CD4-positive, alpha-beta T cell (primary cell): ENCODE results near the gene FKBP1A. TPM values are rescaled to one million over a fixed set of nuclear protein-coding genes. Genes with fewer than 3 reads are reported as not detected.

Source experiments
- ATAC-seq: fragments of 200-7000 bp; cut with Tn5 transposase; one replicate; pipeline ENCODE4 v1.10.0; 2022; ENCODE audit warnings: mild to moderate bottlenecking; ENCODE audit not compliant: poor library complexity
- CTCF ChIA-PET: fragments of 350-600 bp; sonication (Branson Sonifier 250); formaldehyde crosslinking; loops from one replicate; lab custom pipeline; 2021; ENCODE audit warnings: antibody characterized with exemption, inconsistent platforms; lab: Charles Lee
- POLR2A ChIA-PET: fragments of 350-600 bp; sonication (Branson Sonifier 250); formaldehyde crosslinking; loops from one replicate; lab custom pipeline; 2021; ENCODE audit warnings: antibody characterized with exemption, inconsistent platforms; lab: Charles Lee
- DNase-seq, 14 experiments: peaks; one replicate each; pipeline ENCODE4 v3.0.0-alpha.2; 2013 to 2020; ENCODE audit warnings: mixed read lengths in 2 of 14
- H3K27ac ChIP-seq, 2 donors: one replicate each; pipeline versions ENCODE4 v1.5.1 to v1.7.0; 2013; ENCODE audit warnings: low read length in 2 of 2, low read depth in 1 of 2, mild to moderate bottlenecking in 1 of 2
- H3K27me3 ChIP-seq, 2 experiments: 1 replicate in 1 of 2; 2 replicates in 1 of 2; pipeline versions ENCODE4 v1.6.1 to v1.7.0; 2013; ENCODE audit warnings: low read length in 2 of 2, control low read depth in 1 of 2, mild to moderate bottlenecking in 1 of 2, moderate library complexity in 1 of 2; ENCODE audit not compliant: insufficient read depth in 2 of 2, control insufficient read depth in 1 of 2
- H3K36me3 ChIP-seq: one replicate; pipeline ENCODE4 v1.6.1; 2013; ENCODE audit warnings: low read length, control low read depth; ENCODE audit not compliant: insufficient read depth
- H3K4me1 ChIP-seq: one replicate; pipeline ENCODE4 v1.6.1; 2013; ENCODE audit warnings: low read length, control low read depth; ENCODE audit not compliant: insufficient read depth
- H3K4me3 ChIP-seq: one replicate; pipeline ENCODE4 v1.5.1; 2013; ENCODE audit warnings: mild to moderate bottlenecking, low read length, moderate library complexity
- H3K9me3 ChIP-seq, 2 experiments: 1 replicate in 1 of 2; 2 replicates in 1 of 2; pipeline versions ENCODE4 v1.6.1 to v1.7.0; 2013; ENCODE audit warnings: low read length in 2 of 2, mild to moderate bottlenecking in 2 of 2, control low read depth in 1 of 2, moderate library complexity in 1 of 2; ENCODE audit not compliant: control insufficient read depth in 1 of 2, insufficient read depth in 1 of 2
- H3K27ac Mint-ChIP-seq: one replicate; pipeline ENCODE4 v1.8.0; 2020; ENCODE audit warnings: mixed read lengths
- H3K27me3 Mint-ChIP-seq: one replicate; pipeline ENCODE4 v1.8.0; 2021; ENCODE audit warnings: mixed read lengths
- H3K36me3 Mint-ChIP-seq: one replicate; pipeline ENCODE4 v1.8.0; 2021; ENCODE audit warnings: low read depth, mixed read lengths
- H3K4me1 Mint-ChIP-seq: one replicate; pipeline ENCODE4 v1.8.0; 2021; ENCODE audit warnings: low read depth, mixed read lengths
- H3K4me3 Mint-ChIP-seq: one replicate; pipeline ENCODE4 v1.8.0; 2020; ENCODE audit warnings: mild to moderate bottlenecking, mixed read lengths
- H3K9me3 Mint-ChIP-seq: one replicate; pipeline ENCODE4 v1.8.0; 2020; ENCODE audit warnings: mixed read lengths
- CTCF ChIP-seq: fragments of 200-600 bp; IDR thresholded peaks from one replicate; pipeline ENCODE4 v1.8.0; 2022; ENCODE audit warnings: antibody characterized with exemption, mild to moderate bottlenecking
- intact Hi-C, 2 experiments: fragments of 100-400 bp; cut with DNase I in 1 of 2; cut with micrococcal nuclease in 1 of 2; formaldehyde crosslinking; loops; one replicate each; pipeline versions ENCODE4 v1.15.1 to v1.9.0; 2023 to 2025; cut with DNase I, micrococcal nuclease
- total RNA-seq, 174 experiments: library from RNA in 2 of 174; stranded (reverse) in 2 of 174; gene quantifications; one replicate each; pipeline ENCODE4 v1.2.3 and lab custom pipeline; 2021 to 2026

FKBP1A gene
- total RNA-seq, 2 experiments from 2014 or later = 43.3 to 45.4 TPM

GRCh38 chr20:1378735-1379125, 14.1 kb downstream of the FKBP1A start:
- ATAC-seq (no peak), DNase-seq (no peak)
- Histone ChIP-seq H3K9me3 (no peaks in the 10 kb centered on the region), H3K27me3 (no peaks in the 10 kb centered on the region), H3K27ac (no peak overlapping the region), H3K4me3 (no peak overlapping the region), H3K4me1 (peaks cover 55% of the 10 kb centered on the region), H3K36me3 (peaks cover 29% of the 10 kb centered on the region)
- Mint-ChIP-seq H3K27ac (peak overlapping the region; percentile 70), H3K4me1 (peaks cover 91% of the 10 kb centered on the region), H3K36me3 (peaks cover 70% of the 10 kb centered on the region), H3K4me3 (no peak overlapping the region), H3K9me3 (no peaks in the 10 kb centered on the region), H3K27me3 (no peaks in the 10 kb centered on the region)
- intact Hi-C loops = no loop called here
- no peak for TF ChIP-seq CTCF
- CTCF ChIA-PET = no interaction called here
- POLR2A ChIA-PET = no interaction called here

- peaks cover 72% of the 10 kb centered on the region for H3K36me3 Mint-ChIP-seq
- TF ChIP-seq CTCF = no peak
- Histone ChIP-seq H3K9me3 (no peaks in the 10 kb centered on the region), H3K27me3 (no peaks in the 10 kb centered on the region), H3K36me3 (peaks cover 34% of the 10 kb centered on the region), H3K4me1 (peaks cover 55% of the 10 kb centered on the region), H3K4me3 (no peak overlapping the region), H3K27ac (no peak overlapping the region)
- no peaks in the 10 kb centered on the region for H3K9me3 Mint-ChIP-seq
- peak overlapping the region; percentile 70 for H3K27ac Mint-ChIP-seq
- no peak for DNase-seq
- no peaks in the 10 kb centered on the region for H3K27me3 Mint-ChIP-seq
- peak overlapping the region; percentile 11 for H3K4me3 Mint-ChIP-seq
- ChIA-PET POLR2A (no interaction called here), CTCF (interaction anchor here (0.5 kb wide), 1 partner anchor 548 kb away, joined by 3 read pairs; no protein-coding TSS in a partner anchor)
- H3K4me1 Mint-ChIP-seq = peaks cover 95% of the 10 kb centered on the region
- intact Hi-C loops = no loop called here
- ATAC-seq = no peak
These were observed 14.7 kb downstream of the FKBP1A start for GRCh38 chr20:1377984-1378734.

GRCh38 chr20:1377341-1377871, 15.4 kb downstream of the FKBP1A start:
- Histone ChIP-seq H3K4me3 (no peak overlapping the region), H3K36me3 (peaks cover 34% of the 10 kb centered on the region), H3K4me1 (peaks cover 49% of the 10 kb centered on the region), H3K27me3 (no peaks in the 10 kb centered on the region), H3K9me3 (no peaks in the 10 kb centered on the region), H3K27ac (no peak overlapping the region)
- peak overlapping the region; percentile 70 for H3K27ac Mint-ChIP-seq
- DNase-seq = no peak
- peaks cover 74% of the 10 kb centered on the region for H3K36me3 Mint-ChIP-seq
- H3K27me3 Mint-ChIP-seq = no peaks in the 10 kb centered on the region
- ChIA-PET CTCF (interaction anchor here (0.5 to 1.1 kb wide), 2 partner anchors 9 to 547 kb away, joined by 3 read pairs; no protein-coding TSS in a partner anchor), POLR2A (interaction anchor here (1.0 kb wide), 1 partner anchor 9 kb away, joined by 4 read pairs; no protein-coding TSS in a partner anchor)
- H3K4me3 Mint-ChIP-seq = no peak overlapping the region
- TF ChIP-seq CTCF = no peak
- H3K9me3 Mint-ChIP-seq = no peaks in the 10 kb centered on the region
- intact Hi-C loops = no loop called here
- H3K4me1 Mint-ChIP-seq = peaks cover 90% of the 10 kb centered on the region
- no peak for ATAC-seq
